ENCODE results near the gene SPTSSA. TPM values are rescaled to one million over a fixed set of nuclear protein-coding genes. Genes with fewer than 3 reads are reported as not detected.

SPTSSA gene
- polyA plus RNA-seq, 1 donor: 27.2 TPM

GRCh38 chr14:34457186-34457585 lies 4.9 kb downstream of the SPTSSA start:
- Histone ChIP-seq H3K4me3 (ENCODE audit: low read length) (no peak overlapping the region), H3K4me1 (ENCODE audit: control insufficient read depth, insufficient read depth, low read length) (no peaks in the 10 kb centered on the region), H3K9me3 (ENCODE audit: control insufficient read depth, low read depth, low read length) (no peaks in the 10 kb centered on the region), H3K27me3 (ENCODE audit: control insufficient read depth, insufficient read depth, low read length) (no peaks in the 10 kb centered on the region), H3K27ac (ENCODE audit: low read length) (no peak overlapping the region), H3K36me3 (ENCODE audit: control insufficient read depth, insufficient read depth, low read length) (peaks cover 16% of the 10 kb centered on the region)
- DNase-seq: no peak
- WGBS (ENCODE audit: insufficient coverage, low lambda C conversion rate): 43% methylated on average over 1 of the region's 3 CpGs

GRCh38 chr14:34453226-34453625 lies 8.8 kb downstream of the SPTSSA start:
- Histone ChIP-seq H3K9me3 (ENCODE audit: control insufficient read depth, low read depth, low read length) (no peaks in the 10 kb centered on the region), H3K27ac (ENCODE audit: low read length) (no peak overlapping the region), H3K27me3 (ENCODE audit: control insufficient read depth, insufficient read depth, low read length) (no peaks in the 10 kb centered on the region), H3K36me3 (ENCODE audit: control insufficient read depth, insufficient read depth, low read length) (peaks cover 18% of the 10 kb centered on the region), H3K4me1 (ENCODE audit: control insufficient read depth, insufficient read depth, low read length) (no peaks in the 10 kb centered on the region), H3K4me3 (ENCODE audit: low read length) (no peak overlapping the region)
- WGBS (ENCODE audit: insufficient coverage, low lambda C conversion rate): 100% methylated on average over 1 of the region's 2 CpGs
- no peak for DNase-seq

- no peaks in the 10 kb centered on the region for H3K4me1 ChIP-seq (ENCODE audit: control insufficient read depth, insufficient read depth, low read length)
- H3K9me3 ChIP-seq (ENCODE audit: control insufficient read depth, low read depth, low read length): no peaks in the 10 kb centered on the region
- no peak overlapping the region for H3K4me3 ChIP-seq (ENCODE audit: low read length)
- WGBS (ENCODE audit: insufficient coverage, low lambda C conversion rate): no CpG with 5 or more reads among the region's 1 CpG
- DNase-seq: no peak
- no peaks in the 10 kb centered on the region for H3K27me3 ChIP-seq (ENCODE audit: control insufficient read depth, insufficient read depth, low read length)
- H3K36me3 ChIP-seq (ENCODE audit: control insufficient read depth, insufficient read depth, low read length): peaks cover 18% of the 10 kb centered on the region
- no peak overlapping the region for H3K27ac ChIP-seq (ENCODE audit: low read length)
These were observed 9.7 kb downstream of the SPTSSA start for GRCh38 chr14:34452258-34452822.

GRCh38 chr14:34450958-34451357 lies 11.1 kb downstream of the SPTSSA start:
- peak overlapping the region; percentile 8 for H3K27ac ChIP-seq (ENCODE audit: low read length)
- no CpG with 5 or more reads among the region's 1 CpG for WGBS (ENCODE audit: insufficient coverage, low lambda C conversion rate)
- H3K27me3 ChIP-seq (ENCODE audit: control insufficient read depth, insufficient read depth, low read length): no peaks in the 10 kb centered on the region
- DNase-seq: peak in 1 of 2 donors; percentile 27
- H3K36me3 ChIP-seq (ENCODE audit: control insufficient read depth, insufficient read depth, low read length): peaks cover 18% of the 10 kb centered on the region
- H3K4me3 ChIP-seq (ENCODE audit: low read length): no peak overlapping the region
- H3K4me1 ChIP-seq (ENCODE audit: control insufficient read depth, insufficient read depth, low read length): no peaks in the 10 kb centered on the region
- H3K9me3 ChIP-seq (ENCODE audit: control insufficient read depth, low read depth, low read length): no peaks in the 10 kb centered on the region

- no peak overlapping the region for H3K4me3 ChIP-seq (ENCODE audit: low read length)
- no peaks in the 10 kb centered on the region for H3K4me1 ChIP-seq (ENCODE audit: control insufficient read depth, insufficient read depth, low read length)
- H3K27ac ChIP-seq (ENCODE audit: low read length): no peak overlapping the region
- H3K9me3 ChIP-seq (ENCODE audit: control insufficient read depth, low read depth, low read length): no peaks in the 10 kb centered on the region
- H3K27me3 ChIP-seq (ENCODE audit: control insufficient read depth, insufficient read depth, low read length): no peaks in the 10 kb centered on the region
- peaks cover 15% of the 10 kb centered on the region for H3K36me3 ChIP-seq (ENCODE audit: control insufficient read depth, insufficient read depth, low read length)
- peak in 1 of 2 donors; percentile 26 for DNase-seq
These were observed 11.5 kb downstream of the SPTSSA start for GRCh38 chr14:34450542-34450915.

- DNase-seq: no peak
- H3K27ac ChIP-seq (ENCODE audit: low read length): no peak overlapping the region
- WGBS (ENCODE audit: insufficient coverage, low lambda C conversion rate): 58% methylated on average over 3 of the region's 6 CpGs
- H3K4me3 ChIP-seq (ENCODE audit: low read length): no peak overlapping the region
- H3K4me1 ChIP-seq (ENCODE audit: control insufficient read depth, insufficient read depth, low read length): no peaks in the 10 kb centered on the region
- no peaks in the 10 kb centered on the region for H3K9me3 ChIP-seq (ENCODE audit: control insufficient read depth, low read depth, low read length)
- H3K36me3 ChIP-seq (ENCODE audit: control insufficient read depth, insufficient read depth, low read length): peaks cover 10% of the 10 kb centered on the region
- H3K27me3 ChIP-seq (ENCODE audit: control insufficient read depth, insufficient read depth, low read length): no peaks in the 10 kb centered on the region
These were observed 12.1 kb downstream of the SPTSSA start for GRCh38 chr14:34449819-34450541.

- DNase-seq: no peak
- 100% methylated on average over 1 of the region's 4 CpGs for WGBS (ENCODE audit: insufficient coverage, low lambda C conversion rate)
- Histone ChIP-seq H3K4me3 (ENCODE audit: low read length) (no peak overlapping the region), H3K27me3 (ENCODE audit: control insufficient read depth, insufficient read depth, low read length) (no peaks in the 10 kb centered on the region), H3K36me3 (ENCODE audit: control insufficient read depth, insufficient read depth, low read length) (peaks cover 3% of the 10 kb centered on the region), H3K4me1 (ENCODE audit: control insufficient read depth, insufficient read depth, low read length) (peaks cover 20% of the 10 kb centered on the region), H3K27ac (ENCODE audit: low read length) (no peak overlapping the region), H3K9me3 (ENCODE audit: control insufficient read depth, low read depth, low read length) (no peaks in the 10 kb centered on the region)
These were observed 22.9 kb downstream of the SPTSSA start for GRCh38 chr14:34439090-34439489.

- H3K27me3 ChIP-seq (ENCODE audit: control insufficient read depth, insufficient read depth, low read length): no peaks in the 10 kb centered on the region
- H3K27ac ChIP-seq (ENCODE audit: low read length): no peak overlapping the region
- H3K9me3 ChIP-seq (ENCODE audit: control insufficient read depth, low read depth, low read length): no peaks in the 10 kb centered on the region
- no peaks in the 10 kb centered on the region for H3K36me3 ChIP-seq (ENCODE audit: control insufficient read depth, insufficient read depth, low read length)
- DNase-seq: no peak
- H3K4me1 ChIP-seq (ENCODE audit: control insufficient read depth, insufficient read depth, low read length): peaks cover 20% of the 10 kb centered on the region
- 96% methylated on average over 4 of the region's 4 CpGs for WGBS (ENCODE audit: insufficient coverage, low lambda C conversion rate)
- H3K4me3 ChIP-seq (ENCODE audit: low read length): no peak overlapping the region
These were observed 23.6 kb downstream of the SPTSSA start for GRCh38 chr14:34438438-34438837.

- no peaks in the 10 kb centered on the region for H3K9me3 ChIP-seq (ENCODE audit: control insufficient read depth, low read depth, low read length)
- no peaks in the 10 kb centered on the region for H3K27me3 ChIP-seq (ENCODE audit: control insufficient read depth, insufficient read depth, low read length)
- H3K36me3 ChIP-seq (ENCODE audit: control insufficient read depth, insufficient read depth, low read length): no peaks in the 10 kb centered on the region
- no peak overlapping the region for H3K4me3 ChIP-seq (ENCODE audit: low read length)
- DNase-seq: no peak
- H3K27ac ChIP-seq (ENCODE audit: low read length): peak overlapping the region; percentile 83
- no CpG with 5 or more reads among the region's 3 CpGs for WGBS (ENCODE audit: insufficient coverage, low lambda C conversion rate)
- peaks cover 20% of the 10 kb centered on the region for H3K4me1 ChIP-seq (ENCODE audit: control insufficient read depth, insufficient read depth, low read length)
These were observed 24.3 kb downstream of the SPTSSA start for GRCh38 chr14:34437729-34438080.

- Histone ChIP-seq H3K4me3 (ENCODE audit: low read length) (no peak overlapping the region), H3K36me3 (ENCODE audit: control insufficient read depth, insufficient read depth, low read length) (no peaks in the 10 kb centered on the region), H3K27ac (ENCODE audit: low read length) (peak overlapping the region; percentile 83), H3K4me1 (ENCODE audit: control insufficient read depth, insufficient read depth, low read length) (peaks cover 20% of the 10 kb centered on the region), H3K9me3 (ENCODE audit: control insufficient read depth, low read depth, low read length) (no peaks in the 10 kb centered on the region), H3K27me3 (ENCODE audit: control insufficient read depth, insufficient read depth, low read length) (no peaks in the 10 kb centered on the region)
- WGBS (ENCODE audit: insufficient coverage, low lambda C conversion rate): no CpG with 5 or more reads among the region's 1 CpG
- peak in 1 of 2 donors; percentile 44 for DNase-seq
These were observed 24.9 kb downstream of the SPTSSA start for GRCh38 chr14:34436960-34437728.

Data from large intestine (tissue), 3 donors.